GM23338 (cell line): ENCODE measurements around the gene ASB1. TPM values are rescaled to one million over a fixed set of nuclear protein-coding genes. Genes with fewer than 3 reads are reported as not detected.

Experiments
- ATAC-seq: fragments of 200-7000 bp; cut with Tn5 transposase; 3 replicates; pipeline ENCODE4 v1.9.1; 2020
- DNase-seq: peaks from one replicate; pipeline ENCODE4 v3.0.0-alpha.2; 2015; ENCODE audit warnings: low spot score
- H2AFZ ChIP-seq: fragments of 200-600 bp; sonication (generic); 2 replicates; pipeline ENCODE4 v1.8.0; 2016; ENCODE audit warnings: antibody characterized with exemption, mild to moderate bottlenecking, moderate library complexity
- H3F3A ChIP-seq: fragments of 200-600 bp; sonication (generic); replicated peaks from 2 replicates; pipeline ENCODE4 v1.8.0; 2017; ENCODE audit warnings: antibody characterized with exemption, mixed run types, low read depth
- H3K27ac ChIP-seq: fragments of 200-600 bp; sonication (generic); 2 replicates; pipeline ENCODE4 v1.6.1; 2016; ENCODE audit warnings: low read depth
- H3K27me3 ChIP-seq: fragments of 200-600 bp; sonication (generic); 2 replicates; pipeline ENCODE4 v1.8.0; 2016; ENCODE audit warnings: mild to moderate bottlenecking, mixed run types, moderate library complexity; ENCODE audit not compliant: insufficient read depth
- H3K36me3 ChIP-seq: fragments of 200-600 bp; sonication (generic); 2 replicates; pipeline ENCODE4 v1.8.0; 2016; ENCODE audit warnings: mild to moderate bottlenecking; ENCODE audit not compliant: insufficient read depth
- H3K4me1 ChIP-seq: fragments of 200-600 bp; sonication (generic); 2 replicates; pipeline ENCODE4 v1.8.0; 2016; ENCODE audit warnings: mild to moderate bottlenecking, moderate library complexity; ENCODE audit not compliant: insufficient read depth
- H3K4me2 ChIP-seq: fragments of 200-600 bp; sonication (generic); 2 replicates; pipeline ENCODE4 v1.7.1; 2017; ENCODE audit warnings: mixed run types
- H3K4me3 ChIP-seq: fragments of 200-600 bp; sonication (generic); 2 replicates; pipeline ENCODE4 v1.6.1; 2016; ENCODE audit warnings: mixed run types
- H3K79me2 ChIP-seq: fragments of 200-600 bp; sonication (generic); replicated peaks from 2 replicates; pipeline ENCODE4 v1.8.0; 2017; ENCODE audit warnings: mild to moderate bottlenecking; ENCODE audit not compliant: insufficient read depth
- H3K9me2 ChIP-seq: fragments of 200-600 bp; sonication (generic); 2 replicates; pipeline ENCODE4 v1.8.0; 2017; ENCODE audit not compliant: insufficient read depth
- H4K20me1 ChIP-seq: fragments of 200-600 bp; sonication (generic); replicated peaks from 2 replicates; pipeline ENCODE4 v1.8.0; 2017; ENCODE audit warnings: mild to moderate bottlenecking; ENCODE audit not compliant: insufficient read depth
- H3K27ac Mint-ChIP-seq: 2 replicates; pipeline ENCODE4 v1.8.0; 2020; ENCODE audit warnings: inconsistent platforms, mild to moderate bottlenecking, moderate library complexity, mixed read lengths
- H3K27me3 Mint-ChIP-seq: 3 replicates; pipeline ENCODE4 v1.8.0; 2022; ENCODE audit warnings: low read depth, mild to moderate bottlenecking, moderate library complexity, mixed read lengths, inconsistent platforms; ENCODE audit not compliant: insufficient read depth, poor library complexity
- H3K36me3 Mint-ChIP-seq: 3 replicates; pipeline ENCODE4 v1.8.0; 2021; ENCODE audit warnings: low read depth, mild to moderate bottlenecking, inconsistent platforms, moderate library complexity, mixed read lengths
- H3K4me1 Mint-ChIP-seq: 3 replicates; pipeline ENCODE4 v1.8.0; 2020; ENCODE audit warnings: mild to moderate bottlenecking, inconsistent platforms, mixed read lengths
- H3K4me3 Mint-ChIP-seq: 3 replicates; pipeline ENCODE4 v1.8.0; 2021; ENCODE audit warnings: moderate library complexity, mild to moderate bottlenecking, inconsistent platforms, mixed read lengths
- H3K9me3 Mint-ChIP-seq: 3 replicates; pipeline ENCODE4 v1.8.0; 2020; ENCODE audit warnings: moderate library complexity, mild to moderate bottlenecking, inconsistent platforms, mixed read lengths
- EZH2 ChIP-seq: fragments of 200-600 bp; sonication (generic); IDR thresholded peaks from one replicate; pipeline ENCODE4 v1.8.0; 2017; ENCODE audit warnings: antibody characterized with exemption, mild to moderate bottlenecking, low read depth; ENCODE audit not compliant: unreplicated experiment
- JUNB ChIP-seq: IDR thresholded peaks from one replicate; pipeline ENCODE4 v1.6.1; 2016; ENCODE audit warnings: antibody characterized with exemption; ENCODE audit not compliant: unreplicated experiment
- NANOG ChIP-seq: IDR thresholded peaks from 2 replicates; pipeline ENCODE4 v1.6.1; 2016; ENCODE audit warnings: antibody characterized with exemption, borderline replicate concordance
- POLR2AphosphoS5 ChIP-seq: IDR thresholded peaks from 2 replicates; pipeline ENCODE4 v1.6.1; 2016; ENCODE audit warnings: antibody characterized with exemption, low read depth
- STAT1 ChIP-seq: IDR thresholded peaks from one replicate; pipeline ENCODE4 v1.6.1; 2016; ENCODE audit warnings: antibody characterized with exemption; ENCODE audit not compliant: unreplicated experiment
- ZNF114 ChIP-seq: fragments of 250-450 bp; sonication (Bioruptor Pico); IDR thresholded peaks from 2 replicates; pipeline ENCODE4 v1.5.0; 2020; ENCODE audit warnings: mild to moderate bottlenecking, moderate library complexity
- polyA plus RNA-seq: library from polyadenylated mRNA; unstranded; fragments of >200 nt; fragmentation: Nextera tagmentation; extraction: Ambion mirVana; gene quantifications from 2 replicates; pipeline ENCODE4 v1.2.1, GENCODE V29; 2016
- total RNA-seq: library from RNA; depleted of rRNA; stranded (reverse); fragments of >200 nt; shearing (Covaris generic); gene quantifications from 2 replicates; pipeline ENCODE4 v1.2.3, GENCODE V29; 2014
- TF ChIP-seq, protein P1 (sequence below): IDR thresholded peaks from one replicate; pipeline ENCODE4 v1.6.1; 2018; ENCODE audit warnings: antibody characterized with exemption; ENCODE audit not compliant: unreplicated experiment
- TF ChIP-seq, protein P2 (sequence below): IDR thresholded peaks from 2 replicates; pipeline ENCODE4 v1.6.1; 2016; ENCODE audit warnings: antibody characterized with exemption
- TF ChIP-seq, protein P3 (sequence below): fragments of 250-450 bp; sonication (Bioruptor Pico); IDR thresholded peaks from 2 replicates; pipeline ENCODE4 v1.5.0; 2020; ENCODE audit warnings: mild to moderate bottlenecking, moderate library complexity

The ASB1 gene
- total and polyA plus RNA-seq, 2 experiments from 2014 or later, result 21.5 to 23.9 TPM

DNA sequence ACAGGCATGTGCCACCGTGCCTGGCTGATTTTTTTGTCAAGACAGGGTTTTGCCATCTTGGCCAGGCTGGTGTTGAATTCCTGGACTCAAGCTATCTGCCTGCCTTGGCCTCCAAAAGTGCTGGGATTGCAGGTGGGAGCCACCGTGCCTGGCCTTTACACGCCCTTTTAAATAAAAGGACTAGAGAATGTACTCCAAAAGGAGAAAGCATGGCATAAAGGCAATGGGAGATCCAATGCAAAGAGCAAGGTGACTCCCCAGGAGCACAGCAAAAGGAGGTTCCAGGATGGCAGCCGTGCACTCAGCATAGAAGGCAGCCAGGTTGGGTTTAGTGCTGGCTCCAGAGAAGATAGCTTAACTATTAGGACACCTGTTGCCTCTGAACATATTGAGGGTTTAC, 27.1 kb downstream of the ASB1 start:
- Mint-ChIP-seq H3K4me1 (no peaks in the 10 kb centered on the region), H3K9me3 (peaks cover 13% of the 10 kb centered on the region), H3K36me3 (peaks cover 36% of the 10 kb centered on the region), H3K4me3 (no peak overlapping the region), H3K27me3 (peaks cover 3% of the 10 kb centered on the region), H3K27ac (no peak overlapping the region)
- ATAC-seq (no peak), DNase-seq (no peak)
- H3K79me2 ChIP-seq, result no peaks in the 10 kb centered on the region
- H3K9me2 ChIP-seq, result no peaks in the 10 kb centered on the region
- H4K20me1 ChIP-seq, result peaks cover 10% of the 10 kb centered on the region
- no peaks in the 10 kb centered on the region for H3F3A ChIP-seq
- H3K4me1 ChIP-seq, result no peaks in the 10 kb centered on the region
- TF ChIP-seq, protein P1, sequence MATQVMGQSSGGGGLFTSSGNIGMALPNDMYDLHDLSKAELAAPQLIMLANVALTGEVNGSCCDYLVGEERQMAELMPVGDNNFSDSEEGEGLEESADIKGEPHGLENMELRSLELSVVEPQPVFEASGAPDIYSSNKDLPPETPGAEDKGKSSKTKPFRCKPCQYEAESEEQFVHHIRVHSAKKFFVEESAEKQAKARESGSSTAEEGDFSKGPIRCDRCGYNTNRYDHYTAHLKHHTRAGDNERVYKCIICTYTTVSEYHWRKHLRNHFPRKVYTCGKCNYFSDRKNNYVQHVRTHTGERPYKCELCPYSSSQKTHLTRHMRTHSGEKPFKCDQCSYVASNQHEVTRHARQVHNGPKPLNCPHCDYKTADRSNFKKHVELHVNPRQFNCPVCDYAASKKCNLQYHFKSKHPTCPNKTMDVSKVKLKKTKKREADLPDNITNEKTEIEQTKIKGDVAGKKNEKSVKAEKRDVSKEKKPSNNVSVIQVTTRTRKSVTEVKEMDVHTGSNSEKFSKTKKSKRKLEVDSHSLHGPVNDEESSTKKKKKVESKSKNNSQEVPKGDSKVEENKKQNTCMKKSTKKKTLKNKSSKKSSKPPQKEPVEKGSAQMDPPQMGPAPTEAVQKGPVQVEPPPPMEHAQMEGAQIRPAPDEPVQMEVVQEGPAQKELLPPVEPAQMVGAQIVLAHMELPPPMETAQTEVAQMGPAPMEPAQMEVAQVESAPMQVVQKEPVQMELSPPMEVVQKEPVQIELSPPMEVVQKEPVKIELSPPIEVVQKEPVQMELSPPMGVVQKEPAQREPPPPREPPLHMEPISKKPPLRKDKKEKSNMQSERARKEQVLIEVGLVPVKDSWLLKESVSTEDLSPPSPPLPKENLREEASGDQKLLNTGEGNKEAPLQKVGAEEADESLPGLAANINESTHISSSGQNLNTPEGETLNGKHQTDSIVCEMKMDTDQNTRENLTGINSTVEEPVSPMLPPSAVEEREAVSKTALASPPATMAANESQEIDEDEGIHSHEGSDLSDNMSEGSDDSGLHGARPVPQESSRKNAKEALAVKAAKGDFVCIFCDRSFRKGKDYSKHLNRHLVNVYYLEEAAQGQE, result no peak
- TF ChIP-seq NANOG (no peak), ZNF114 (CRISPR knock-in tag) (no peak), JUNB (no peak), EZH2 (no peak), STAT1 (no peak), POLR2AphosphoS5 (no peak)
- TF ChIP-seq, protein P2, sequence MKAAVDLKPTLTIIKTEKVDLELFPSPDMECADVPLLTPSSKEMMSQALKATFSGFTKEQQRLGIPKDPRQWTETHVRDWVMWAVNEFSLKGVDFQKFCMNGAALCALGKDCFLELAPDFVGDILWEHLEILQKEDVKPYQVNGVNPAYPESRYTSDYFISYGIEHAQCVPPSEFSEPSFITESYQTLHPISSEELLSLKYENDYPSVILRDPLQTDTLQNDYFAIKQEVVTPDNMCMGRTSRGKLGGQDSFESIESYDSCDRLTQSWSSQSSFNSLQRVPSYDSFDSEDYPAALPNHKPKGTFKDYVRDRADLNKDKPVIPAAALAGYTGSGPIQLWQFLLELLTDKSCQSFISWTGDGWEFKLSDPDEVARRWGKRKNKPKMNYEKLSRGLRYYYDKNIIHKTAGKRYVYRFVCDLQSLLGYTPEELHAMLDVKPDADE, result no peak
- TF ChIP-seq, protein P3, sequence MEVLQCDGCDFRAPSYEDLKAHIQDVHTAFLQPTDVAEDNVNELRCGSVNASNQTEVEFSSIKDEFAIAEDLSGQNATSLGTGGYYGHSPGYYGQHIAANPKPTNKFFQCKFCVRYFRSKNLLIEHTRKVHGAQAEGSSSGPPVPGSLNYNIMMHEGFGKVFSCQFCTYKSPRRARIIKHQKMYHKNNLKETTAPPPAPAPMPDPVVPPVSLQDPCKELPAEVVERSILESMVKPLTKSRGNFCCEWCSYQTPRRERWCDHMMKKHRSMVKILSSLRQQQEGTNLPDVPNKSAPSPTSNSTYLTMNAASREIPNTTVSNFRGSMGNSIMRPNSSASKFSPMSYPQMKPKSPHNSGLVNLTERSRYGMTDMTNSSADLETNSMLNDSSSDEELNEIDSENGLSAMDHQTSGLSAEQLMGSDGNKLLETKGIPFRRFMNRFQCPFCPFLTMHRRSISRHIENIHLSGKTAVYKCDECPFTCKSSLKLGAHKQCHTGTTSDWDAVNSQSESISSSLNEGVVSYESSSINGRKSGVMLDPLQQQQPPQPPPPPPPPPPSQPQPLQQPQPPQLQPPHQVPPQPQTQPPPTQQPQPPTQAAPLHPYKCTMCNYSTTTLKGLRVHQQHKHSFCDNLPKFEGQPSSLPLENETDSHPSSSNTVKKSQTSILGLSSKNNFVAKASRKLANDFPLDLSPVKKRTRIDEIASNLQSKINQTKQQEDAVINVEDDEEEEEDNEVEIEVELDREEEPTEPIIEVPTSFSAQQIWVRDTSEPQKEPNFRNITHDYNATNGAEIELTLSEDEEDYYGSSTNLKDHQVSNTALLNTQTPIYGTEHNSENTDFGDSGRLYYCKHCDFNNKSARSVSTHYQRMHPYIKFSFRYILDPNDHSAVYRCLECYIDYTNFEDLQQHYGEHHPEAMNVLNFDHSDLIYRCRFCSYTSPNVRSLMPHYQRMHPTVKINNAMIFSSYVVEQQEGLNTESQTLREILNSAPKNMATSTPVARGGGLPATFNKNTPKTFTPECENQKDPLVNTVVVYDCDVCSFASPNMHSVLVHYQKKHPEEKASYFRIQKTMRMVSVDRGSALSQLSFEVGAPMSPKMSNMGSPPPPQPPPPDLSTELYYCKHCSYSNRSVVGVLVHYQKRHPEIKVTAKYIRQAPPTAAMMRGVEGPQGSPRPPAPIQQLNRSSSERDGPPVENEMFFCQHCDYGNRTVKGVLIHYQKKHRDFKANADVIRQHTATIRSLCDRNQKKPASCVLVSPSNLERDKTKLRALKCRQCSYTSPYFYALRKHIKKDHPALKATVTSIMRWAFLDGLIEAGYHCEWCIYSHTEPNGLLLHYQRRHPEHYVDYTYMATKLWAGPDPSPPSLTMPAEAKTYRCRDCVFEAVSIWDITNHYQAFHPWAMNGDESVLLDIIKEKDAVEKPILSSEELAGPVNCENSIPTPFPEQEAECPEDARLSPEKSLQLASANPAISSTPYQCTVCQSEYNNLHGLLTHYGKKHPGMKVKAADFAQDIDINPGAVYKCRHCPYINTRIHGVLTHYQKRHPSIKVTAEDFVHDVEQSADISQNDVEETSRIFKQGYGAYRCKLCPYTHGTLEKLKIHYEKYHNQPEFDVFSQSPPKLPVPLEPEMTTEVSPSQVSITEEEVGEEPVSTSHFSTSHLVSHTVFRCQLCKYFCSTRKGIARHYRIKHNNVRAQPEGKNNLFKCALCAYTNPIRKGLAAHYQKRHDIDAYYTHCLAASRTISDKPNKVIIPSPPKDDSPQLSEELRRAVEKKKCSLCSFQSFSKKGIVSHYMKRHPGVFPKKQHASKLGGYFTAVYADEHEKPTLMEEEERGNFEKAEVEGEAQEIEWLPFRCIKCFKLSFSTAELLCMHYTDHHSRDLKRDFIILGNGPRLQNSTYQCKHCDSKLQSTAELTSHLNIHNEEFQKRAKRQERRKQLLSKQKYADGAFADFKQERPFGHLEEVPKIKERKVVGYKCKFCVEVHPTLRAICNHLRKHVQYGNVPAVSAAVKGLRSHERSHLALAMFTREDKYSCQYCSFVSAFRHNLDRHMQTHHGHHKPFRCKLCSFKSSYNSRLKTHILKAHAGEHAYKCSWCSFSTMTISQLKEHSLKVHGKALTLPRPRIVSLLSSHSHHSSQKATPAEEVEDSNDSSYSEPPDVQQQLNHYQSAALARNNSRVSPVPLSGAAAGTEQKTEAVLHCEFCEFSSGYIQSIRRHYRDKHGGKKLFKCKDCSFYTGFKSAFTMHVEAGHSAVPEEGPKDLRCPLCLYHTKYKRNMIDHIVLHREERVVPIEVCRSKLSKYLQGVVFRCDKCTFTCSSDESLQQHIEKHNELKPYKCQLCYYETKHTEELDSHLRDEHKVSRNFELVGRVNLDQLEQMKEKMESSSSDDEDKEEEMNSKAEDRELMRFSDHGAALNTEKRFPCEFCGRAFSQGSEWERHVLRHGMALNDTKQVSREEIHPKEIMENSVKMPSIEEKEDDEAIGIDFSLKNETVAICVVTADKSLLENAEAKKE (CRISPR knock-in tag), result no peak
- no peaks in the 10 kb centered on the region for H3K27me3 ChIP-seq
- no peak overlapping the region for H3K27ac ChIP-seq
- no peak overlapping the region for H3K4me2 ChIP-seq
- H3K4me3 ChIP-seq, result no peak overlapping the region
- H2AFZ ChIP-seq, result no peak overlapping the region
- H3K36me3 ChIP-seq, result peaks cover 3% of the 10 kb centered on the region; the same call in 1 of the 2 replicates
